ELF-1 (cell line): ENCODE results near the gene TMEM247.
"Not testable (repeated sequence)": the region's sequence is repeated elsewhere in the genome, so short reads cannot be mapped to it uniquely, and the experiment has no call there.

Experiments used
- DNase-seq: peaks from one replicate; pipeline ENCODE4 v3.0.0-alpha.2; 2016; ENCODE audit warnings: low read depth, low spot score

The TMEM247 gene

GRCh38 chr2:46510598-46511177 is 31.3 kb downstream of the TMEM247 start:
- DNase-seq, result no peak

GRCh38 chr2:46512185-46512584 is 32.8 kb downstream of the TMEM247 start:
- no peak for DNase-seq

GRCh38 chr2:46514738-46515137 is 35.4 kb downstream of the TMEM247 start:
- no peak for DNase-seq

- DNase-seq, result no peak
These were observed 38.1 kb downstream of the TMEM247 start for GRCh38 chr2:46517485-46517884.

- no peak for DNase-seq
These were observed 39.5 kb downstream of the TMEM247 start for GRCh38 chr2:46518861-46519260.

DNA sequence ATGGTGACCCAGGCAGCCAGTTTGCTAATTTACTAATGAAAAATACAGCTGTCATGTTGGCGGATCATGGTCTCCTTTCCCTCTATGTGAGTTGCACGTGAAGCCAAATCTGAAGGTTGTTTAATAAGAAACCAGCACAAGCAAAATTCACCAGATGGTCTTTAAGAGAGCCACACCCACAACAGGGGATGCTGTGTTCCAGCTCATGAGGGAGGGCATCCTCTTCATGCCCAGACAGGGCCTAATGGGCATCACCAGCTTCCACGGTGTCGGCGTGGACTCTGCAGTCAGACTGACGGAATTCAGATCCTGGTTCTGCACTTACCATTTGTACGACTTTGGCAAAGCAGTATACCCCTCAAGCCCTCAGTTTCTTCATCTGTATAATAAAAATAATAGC is 39.9 kb downstream of the TMEM247 start:
- no peak for DNase-seq

DNA sequence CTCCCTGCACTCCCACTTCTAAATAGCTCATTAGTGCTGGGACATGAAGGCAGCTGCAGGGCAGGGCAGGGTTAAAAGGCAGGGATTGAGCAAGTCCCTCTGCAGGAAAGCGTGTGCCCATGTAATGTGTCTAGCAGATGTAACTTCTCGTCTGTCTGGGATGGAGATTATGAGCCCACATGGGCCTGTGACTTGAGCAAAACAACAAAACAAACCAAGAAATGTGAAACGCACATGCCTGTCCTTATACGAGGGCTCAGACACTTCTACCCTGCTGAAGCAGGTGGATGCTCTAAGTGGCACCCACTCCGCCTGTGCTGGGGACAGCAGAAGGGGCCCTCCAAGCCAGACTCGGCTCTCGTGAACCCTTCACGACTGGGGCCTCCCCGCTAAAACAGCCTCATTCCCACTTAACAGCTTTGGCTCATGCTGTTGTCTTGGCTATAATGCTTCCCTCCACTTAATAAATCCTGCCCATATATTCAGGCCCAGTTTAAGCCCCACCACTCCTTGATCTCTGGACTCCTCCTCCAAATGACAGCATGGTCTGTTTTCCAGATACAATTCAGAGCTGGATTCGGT is 40.9 kb downstream of the TMEM247 start:
- no peak for DNase-seq

DNA sequence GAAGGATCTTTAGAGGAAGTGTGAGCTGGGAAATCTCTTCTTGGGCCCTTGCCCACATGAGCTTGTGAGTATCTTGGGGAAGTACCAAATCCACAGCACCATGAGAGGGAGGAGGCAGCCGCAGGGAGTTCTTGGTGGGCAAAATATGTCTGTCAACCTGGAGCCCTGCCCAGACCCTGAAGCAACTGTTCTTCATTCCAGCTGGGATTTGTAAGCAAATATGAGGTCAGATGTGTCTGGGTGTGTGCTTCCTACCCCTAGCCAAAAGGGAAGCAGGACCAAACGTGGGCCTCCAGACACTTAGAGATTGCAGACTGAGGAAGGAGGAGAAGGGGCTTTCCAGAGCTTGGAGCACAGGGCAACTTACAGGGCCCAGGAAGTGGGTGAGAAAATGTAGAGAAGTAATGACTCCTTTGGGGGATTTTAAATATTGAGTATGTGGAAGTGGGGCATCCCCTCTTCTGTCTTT is 41.9 kb downstream of the TMEM247 start:
- no peak for DNase-seq

DNA sequence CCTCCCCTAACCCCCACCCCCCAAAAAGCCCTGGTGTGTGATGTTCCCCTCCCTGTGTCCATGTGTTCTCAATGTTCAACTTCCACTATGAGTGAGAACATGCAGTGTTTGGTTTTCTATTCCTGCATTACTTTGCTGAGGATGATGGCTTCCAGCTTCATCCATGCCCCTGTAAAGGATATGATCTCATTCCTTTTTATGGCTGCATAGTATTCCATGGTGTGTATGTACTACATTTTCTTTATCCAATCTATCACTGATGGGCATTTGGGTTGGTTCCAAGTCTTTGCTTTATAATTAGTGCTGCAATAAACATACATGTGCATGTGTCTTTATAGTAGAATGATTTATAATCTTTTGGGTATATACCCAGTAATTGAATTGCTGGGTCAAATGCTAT is 43.0 kb downstream of the TMEM247 start:
- DNase-seq, result not testable (repeated sequence)

DNA sequence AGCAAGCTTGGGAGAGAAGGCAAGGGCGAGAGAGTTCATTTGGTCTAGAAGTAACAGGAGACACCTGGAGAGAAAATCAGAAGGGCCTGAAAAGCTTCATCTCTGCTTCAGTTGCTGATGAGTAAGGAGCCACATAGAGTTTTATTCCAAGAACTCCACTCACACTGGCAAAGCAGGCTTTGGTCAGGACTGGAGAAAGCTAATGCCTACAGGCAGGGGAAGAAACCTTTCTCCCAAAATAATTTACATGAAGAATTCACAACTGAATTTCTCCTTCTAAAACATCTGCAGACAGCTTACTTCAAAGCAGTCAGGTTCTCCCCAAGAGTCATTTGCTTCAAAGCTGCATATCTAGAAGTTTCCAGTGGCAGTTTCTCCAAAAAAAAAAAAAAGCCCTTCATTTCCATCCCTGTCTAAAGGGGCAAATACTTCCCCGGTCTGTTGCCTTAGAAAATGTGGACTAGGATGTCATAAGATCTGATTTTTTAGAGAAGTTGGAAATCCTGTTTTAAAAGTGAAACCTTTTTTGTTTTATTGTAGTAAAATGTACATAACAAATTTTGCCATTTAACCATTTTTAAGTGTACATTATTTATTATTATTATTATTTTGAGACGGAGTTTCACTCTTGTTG is 46.3 kb downstream of the TMEM247 start:
- no peak for DNase-seq

DNA sequence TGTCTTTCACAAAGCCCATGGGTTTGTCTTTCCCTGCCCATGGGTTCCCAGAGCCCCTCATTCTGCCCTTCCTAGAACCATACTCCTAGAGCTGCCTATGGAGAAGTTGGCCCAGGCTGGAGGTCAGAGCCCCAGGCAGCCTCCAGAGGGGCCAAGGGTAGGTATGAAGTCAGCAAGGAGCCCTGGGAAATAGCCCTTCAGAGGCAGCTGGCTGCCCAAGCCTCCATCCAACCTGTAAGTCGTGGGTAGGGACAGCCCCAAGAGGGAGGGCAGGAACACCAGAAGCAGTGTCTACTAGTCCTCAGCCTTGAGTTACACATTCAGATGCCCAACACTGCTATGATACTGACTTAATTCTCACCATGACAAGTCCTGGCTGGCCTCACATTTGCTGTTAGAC is 49.5 kb downstream of the TMEM247 start:
- no peak for DNase-seq

DNA sequence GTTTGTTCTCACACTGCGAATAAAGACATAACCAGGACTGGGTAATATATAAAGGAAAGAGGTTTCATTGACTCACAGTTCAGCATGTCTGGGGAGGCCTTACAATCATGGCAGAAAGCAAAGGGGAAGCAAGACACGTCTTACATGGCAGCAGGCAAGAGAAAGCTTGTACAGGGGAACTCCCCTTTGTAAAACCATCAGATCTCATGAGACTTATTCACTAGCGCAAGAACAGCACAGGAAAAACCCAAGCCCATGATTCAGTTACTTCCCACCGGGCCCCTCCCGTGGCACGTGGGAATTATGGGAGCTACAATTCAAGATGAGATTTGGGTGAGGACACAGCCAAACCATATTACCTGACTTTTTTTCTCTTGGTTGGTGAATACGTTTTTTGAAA is 51.3 kb downstream of the TMEM247 start:
- DNase-seq, result no peak

DNA sequence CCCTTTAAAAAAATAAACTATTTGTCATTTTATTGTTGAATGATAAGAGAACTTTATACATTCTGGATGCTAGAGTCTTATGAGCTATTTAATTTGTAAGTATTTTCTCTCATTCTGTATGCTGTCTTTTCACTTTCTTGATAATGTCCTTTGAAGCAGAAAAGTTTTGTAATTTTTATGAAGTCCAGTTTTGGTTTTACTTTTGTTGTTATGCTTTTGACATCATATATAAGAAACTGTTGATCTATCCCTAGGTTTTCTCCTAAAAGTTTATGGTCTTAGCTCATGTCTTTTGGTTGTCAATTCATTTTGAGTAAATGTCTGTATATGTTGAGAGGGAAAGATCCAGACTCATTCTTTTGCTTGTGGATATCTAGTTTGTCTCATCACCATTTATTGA is 52.5 kb downstream of the TMEM247 start:
- no peak for DNase-seq
